Ishikawa (cell line): ENCODE measurements around the gene CPEB3.

ENCODE experiments used
- CEBPB ChIP-seq: IDR thresholded peaks from 2 replicates; pipeline ENCODE4 v1.6.1; 2012
- CREB1 ChIP-seq: IDR thresholded peaks from 2 replicates; pipeline ENCODE4 v1.6.1; 2012; ENCODE audit warnings: low read depth
- EGR1 ChIP-seq: IDR thresholded peaks from 2 replicates; pipeline ENCODE4 v1.6.1; 2012
- EP300 ChIP-seq: IDR thresholded peaks from 2 replicates; pipeline ENCODE4 v1.6.1; 2012; ENCODE audit warnings: borderline replicate concordance
- FOXM1 ChIP-seq: IDR thresholded peaks from 2 replicates; pipeline ENCODE4 v1.6.1; 2012; ENCODE audit warnings: low read depth, borderline replicate concordance
- NFIC ChIP-seq: IDR thresholded peaks from 2 replicates; pipeline ENCODE4 v1.6.1; 2012
- RAD21 ChIP-seq: IDR thresholded peaks from 2 replicates; pipeline ENCODE4 v1.6.1; 2012; ENCODE audit warnings: low read depth
- TAF1 ChIP-seq: IDR thresholded peaks from 2 replicates; pipeline ENCODE4 v1.6.1; 2012; ENCODE audit warnings: low read depth, mild to moderate bottlenecking
- TCF12 ChIP-seq: IDR thresholded peaks from 2 replicates; pipeline ENCODE4 v1.6.1; 2012; ENCODE audit warnings: low read depth
- TEAD4 ChIP-seq: IDR thresholded peaks from 2 replicates; pipeline ENCODE4 v1.6.1; 2012
- YY1 ChIP-seq: IDR thresholded peaks from 2 replicates; pipeline ENCODE4 v1.6.1; 2012; ENCODE audit warnings: low read depth
- ZBTB7A ChIP-seq: IDR thresholded peaks from 2 replicates; pipeline ENCODE4 v1.6.1; 2012; ENCODE audit warnings: low read depth
- TF ChIP-seq, protein P1 (sequence below): IDR thresholded peaks from 2 replicates; pipeline ENCODE4 v1.6.1; 2012; ENCODE audit warnings: low read depth, mild to moderate bottlenecking
- TF ChIP-seq, protein P2 (sequence below): IDR thresholded peaks from 2 replicates; pipeline ENCODE4 v1.6.1; 2012
- TF ChIP-seq, protein P3 (sequence below): IDR thresholded peaks from 2 replicates; pipeline ENCODE4 v1.6.1; 2012

Gene CPEB3

DNA sequence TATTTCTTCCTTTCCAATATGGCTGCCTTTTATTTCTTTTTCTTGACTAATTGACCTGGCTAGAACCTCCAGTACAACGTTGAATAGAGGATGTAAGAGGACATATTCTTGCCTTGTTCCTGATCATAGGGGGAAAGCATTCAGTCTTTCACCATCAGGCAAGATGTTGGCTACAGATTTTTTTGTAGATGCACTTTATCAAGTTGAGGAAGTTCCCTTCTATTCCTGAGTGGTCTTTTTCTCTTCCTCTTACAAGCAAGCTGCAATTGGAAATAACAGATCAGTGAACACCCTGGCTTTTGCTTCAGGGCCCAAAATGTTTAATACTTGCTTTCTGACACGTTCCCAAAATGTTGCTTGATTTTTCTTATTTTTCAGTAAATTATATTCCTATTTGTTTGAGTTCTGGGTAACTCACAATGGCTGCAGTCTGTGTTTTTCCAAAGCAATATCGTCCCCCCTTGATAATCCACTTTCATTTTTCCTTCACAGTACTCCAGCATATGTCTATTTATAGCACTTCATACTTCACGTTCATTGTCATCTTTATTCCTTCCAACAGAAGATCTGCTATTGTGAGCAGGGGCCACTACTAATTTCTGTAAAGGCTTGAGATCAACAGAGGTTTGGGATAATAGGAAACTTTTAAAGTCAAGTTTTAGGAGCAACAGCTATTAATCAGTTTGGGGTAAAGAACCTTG, 11.7 kb downstream of the CPEB3 start:
- no peak for TF ChIP-seq CEBPB
- TF ChIP-seq NFIC: no peak
- no peak for TF ChIP-seq EGR1
- TF ChIP-seq FOXM1: no peak
- TF ChIP-seq, protein P1, sequence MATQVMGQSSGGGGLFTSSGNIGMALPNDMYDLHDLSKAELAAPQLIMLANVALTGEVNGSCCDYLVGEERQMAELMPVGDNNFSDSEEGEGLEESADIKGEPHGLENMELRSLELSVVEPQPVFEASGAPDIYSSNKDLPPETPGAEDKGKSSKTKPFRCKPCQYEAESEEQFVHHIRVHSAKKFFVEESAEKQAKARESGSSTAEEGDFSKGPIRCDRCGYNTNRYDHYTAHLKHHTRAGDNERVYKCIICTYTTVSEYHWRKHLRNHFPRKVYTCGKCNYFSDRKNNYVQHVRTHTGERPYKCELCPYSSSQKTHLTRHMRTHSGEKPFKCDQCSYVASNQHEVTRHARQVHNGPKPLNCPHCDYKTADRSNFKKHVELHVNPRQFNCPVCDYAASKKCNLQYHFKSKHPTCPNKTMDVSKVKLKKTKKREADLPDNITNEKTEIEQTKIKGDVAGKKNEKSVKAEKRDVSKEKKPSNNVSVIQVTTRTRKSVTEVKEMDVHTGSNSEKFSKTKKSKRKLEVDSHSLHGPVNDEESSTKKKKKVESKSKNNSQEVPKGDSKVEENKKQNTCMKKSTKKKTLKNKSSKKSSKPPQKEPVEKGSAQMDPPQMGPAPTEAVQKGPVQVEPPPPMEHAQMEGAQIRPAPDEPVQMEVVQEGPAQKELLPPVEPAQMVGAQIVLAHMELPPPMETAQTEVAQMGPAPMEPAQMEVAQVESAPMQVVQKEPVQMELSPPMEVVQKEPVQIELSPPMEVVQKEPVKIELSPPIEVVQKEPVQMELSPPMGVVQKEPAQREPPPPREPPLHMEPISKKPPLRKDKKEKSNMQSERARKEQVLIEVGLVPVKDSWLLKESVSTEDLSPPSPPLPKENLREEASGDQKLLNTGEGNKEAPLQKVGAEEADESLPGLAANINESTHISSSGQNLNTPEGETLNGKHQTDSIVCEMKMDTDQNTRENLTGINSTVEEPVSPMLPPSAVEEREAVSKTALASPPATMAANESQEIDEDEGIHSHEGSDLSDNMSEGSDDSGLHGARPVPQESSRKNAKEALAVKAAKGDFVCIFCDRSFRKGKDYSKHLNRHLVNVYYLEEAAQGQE: no peak
- TF ChIP-seq TEAD4: no peak
- TF ChIP-seq CREB1: no peak
- TF ChIP-seq ZBTB7A: no peak
- TF ChIP-seq, protein P2, sequence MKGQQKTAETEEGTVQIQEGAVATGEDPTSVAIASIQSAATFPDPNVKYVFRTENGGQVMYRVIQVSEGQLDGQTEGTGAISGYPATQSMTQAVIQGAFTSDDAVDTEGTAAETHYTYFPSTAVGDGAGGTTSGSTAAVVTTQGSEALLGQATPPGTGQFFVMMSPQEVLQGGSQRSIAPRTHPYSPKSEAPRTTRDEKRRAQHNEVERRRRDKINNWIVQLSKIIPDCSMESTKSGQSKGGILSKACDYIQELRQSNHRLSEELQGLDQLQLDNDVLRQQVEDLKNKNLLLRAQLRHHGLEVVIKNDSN: no peak
- TF ChIP-seq, protein P3, sequence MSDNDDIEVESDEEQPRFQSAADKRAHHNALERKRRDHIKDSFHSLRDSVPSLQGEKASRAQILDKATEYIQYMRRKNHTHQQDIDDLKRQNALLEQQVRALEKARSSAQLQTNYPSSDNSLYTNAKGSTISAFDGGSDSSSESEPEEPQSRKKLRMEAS: no peak
- TF ChIP-seq EP300: no peak
- no peak for TF ChIP-seq TCF12
- no peak for TF ChIP-seq RAD21
- TF ChIP-seq YY1: no peak
- no peak for TF ChIP-seq TAF1

DNA sequence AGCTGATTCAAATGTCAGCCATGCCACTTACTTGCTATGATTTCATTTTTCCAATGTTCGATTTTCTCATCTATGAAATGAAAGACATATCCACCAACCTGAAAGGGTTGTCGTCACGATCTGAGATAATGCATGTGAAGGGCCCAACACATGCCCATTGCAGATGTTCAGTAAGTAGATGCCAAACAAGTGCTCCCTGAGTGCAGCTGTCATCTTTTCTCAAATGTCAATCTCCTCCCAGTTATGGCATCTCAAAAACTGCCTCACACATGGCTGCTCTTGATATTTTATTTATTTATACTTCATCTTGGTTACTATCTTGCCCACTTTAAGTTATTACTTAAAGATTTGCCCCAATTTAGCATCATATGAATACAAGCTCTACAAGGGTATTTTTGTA, 16.8 kb downstream of the CPEB3 start:
- TF ChIP-seq NFIC (no peak), EGR1 (no peak), TEAD4 (no peak), TCF12 (no peak), EP300 (no peak), ZBTB7A (no peak), FOXM1 (no peak), YY1 (no peak)
- TF ChIP-seq, protein P2: no peak
- TF ChIP-seq, protein P1: no peak

DNA sequence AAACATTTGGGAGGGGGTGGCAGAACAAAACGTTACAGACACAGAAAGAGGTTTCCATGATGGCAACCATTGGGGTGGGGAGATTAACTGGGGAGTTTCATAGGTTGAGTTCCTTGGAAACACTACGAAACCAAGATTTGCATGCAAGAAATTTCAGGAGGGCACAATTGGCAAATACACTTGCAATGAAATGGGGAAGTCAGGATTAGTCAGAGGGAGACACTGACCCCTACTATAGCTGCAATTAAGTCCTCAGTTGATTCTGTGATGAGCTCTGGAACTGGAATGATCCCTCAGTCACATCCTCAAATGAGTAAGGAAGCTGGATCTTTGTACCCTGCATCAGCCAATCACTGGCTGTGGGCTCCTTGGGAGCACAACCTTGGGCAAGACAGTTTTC, 22.1 kb downstream of the CPEB3 start:
- no peak for TF ChIP-seq YY1
- TF ChIP-seq TCF12: no peak

DNA sequence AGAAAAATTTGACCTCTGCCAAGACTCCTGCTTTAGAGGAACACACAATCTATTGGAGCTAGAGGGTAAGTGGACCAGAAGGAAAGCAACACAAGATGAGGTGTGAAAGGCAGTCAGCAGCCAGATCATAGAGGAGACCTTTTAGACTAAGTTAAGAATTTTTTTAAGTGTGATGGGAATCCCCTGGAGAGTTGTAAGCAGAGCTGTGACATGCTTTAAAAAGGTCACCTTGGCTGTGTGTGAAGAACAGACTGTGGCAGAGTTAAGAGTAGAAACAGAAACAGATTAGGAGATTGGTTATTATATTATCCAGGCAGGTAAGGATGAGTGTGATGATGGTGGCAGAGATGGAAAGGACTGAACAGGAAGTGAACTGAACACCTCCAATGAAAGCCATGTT, 23.5 kb downstream of the CPEB3 start:
- TF ChIP-seq CREB1 (no peak), TAF1 (no peak), TCF12 (no peak), RAD21 (no peak), YY1 (no peak), EGR1 (no peak), EP300 (no peak), ZBTB7A (no peak), CEBPB (no peak), NFIC (no peak), TEAD4 (no peak), FOXM1 (no peak)
- TF ChIP-seq, protein P2: no peak
- TF ChIP-seq, protein P3: no peak
- TF ChIP-seq, protein P1: no peak
